HL-60 (cell line): Measurements from ENCODE around the gene SLIT1.

ENCODE experiments used
- DNase-seq, 2 experiments: peaks; one replicate each; pipeline ENCODE4 v3.0.0-alpha.2; 2010 to 2020; ENCODE audit warnings: low read depth in 1 of 2, low spot score in 1 of 2
- H3K27ac ChIP-seq: fragments of 250-450 bp; sonication (Bioruptor Pico); replicated peaks from 2 replicates; pipeline ENCODE4 v1.5.1; 2020; ENCODE audit warnings: mild to moderate bottlenecking, moderate library complexity
- H3K27me3 ChIP-seq: fragments of 250-450 bp; sonication (Bioruptor Pico); 2 replicates; pipeline ENCODE4 v1.5.1; 2021; ENCODE audit warnings: mild to moderate bottlenecking, moderate library complexity; ENCODE audit not compliant: insufficient read depth, poor library complexity, severe bottlenecking
- H3K4me3 ChIP-seq: replicated peaks from 2 replicates; pipeline ENCODE4 v1.5.1; 2011; ENCODE audit warnings: mild to moderate bottlenecking, control low read depth, low read length; ENCODE audit not compliant: insufficient read depth
- GABPA ChIP-seq: IDR thresholded peaks from 2 replicates; pipeline ENCODE4 v1.6.1; 2012; ENCODE audit warnings: low read depth
- POLR2AphosphoS5 ChIP-seq: IDR thresholded peaks from 2 replicates; pipeline ENCODE4 v1.6.1; 2012; ENCODE audit warnings: low read depth
- SPI1 ChIP-seq: IDR thresholded peaks from 2 replicates; pipeline ENCODE4 v1.6.1; 2012; ENCODE audit warnings: low read depth, mild to moderate bottlenecking, borderline replicate concordance
- TF ChIP-seq, protein P1 (sequence below): IDR thresholded peaks from one replicate; pipeline ENCODE4 v1.5.1; 2011; ENCODE audit warnings: low read length, control low read depth, inconsistent platforms; ENCODE audit not compliant: insufficient read depth
- TF ChIP-seq, protein P2 (sequence below): IDR thresholded peaks from 2 replicates; pipeline ENCODE4 v1.6.1; 2012; ENCODE audit warnings: low read depth; ENCODE audit not compliant: insufficient replicate concordance

Gene SLIT1

DNA sequence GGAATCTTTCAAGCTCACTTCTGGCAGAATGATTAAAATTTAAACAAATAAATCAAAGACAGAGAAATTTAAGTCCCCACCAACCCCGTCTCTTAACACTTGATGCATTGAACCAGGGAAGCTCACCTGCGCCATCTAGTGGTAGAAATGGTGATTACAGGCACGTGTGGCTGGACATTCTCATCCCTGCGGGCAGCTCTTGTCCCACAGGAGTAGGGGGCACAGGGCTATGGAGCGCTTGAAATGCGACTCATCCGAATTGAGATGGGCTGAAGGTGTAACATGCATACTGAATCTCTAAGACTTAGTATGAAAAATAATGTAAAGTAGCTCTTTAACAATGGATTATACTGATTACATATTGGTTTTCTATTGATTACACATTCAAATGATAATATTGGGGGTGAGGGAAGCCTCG is 24.8 kb upstream of the SLIT1 start:
- Histone ChIP-seq H3K27ac (no peak overlapping the region), H3K4me3 (no peak overlapping the region), H3K27me3 (no peaks in the 10 kb centered on the region)
- DNase-seq, result peak; percentile 34 to 63
- TF ChIP-seq, protein P1, sequence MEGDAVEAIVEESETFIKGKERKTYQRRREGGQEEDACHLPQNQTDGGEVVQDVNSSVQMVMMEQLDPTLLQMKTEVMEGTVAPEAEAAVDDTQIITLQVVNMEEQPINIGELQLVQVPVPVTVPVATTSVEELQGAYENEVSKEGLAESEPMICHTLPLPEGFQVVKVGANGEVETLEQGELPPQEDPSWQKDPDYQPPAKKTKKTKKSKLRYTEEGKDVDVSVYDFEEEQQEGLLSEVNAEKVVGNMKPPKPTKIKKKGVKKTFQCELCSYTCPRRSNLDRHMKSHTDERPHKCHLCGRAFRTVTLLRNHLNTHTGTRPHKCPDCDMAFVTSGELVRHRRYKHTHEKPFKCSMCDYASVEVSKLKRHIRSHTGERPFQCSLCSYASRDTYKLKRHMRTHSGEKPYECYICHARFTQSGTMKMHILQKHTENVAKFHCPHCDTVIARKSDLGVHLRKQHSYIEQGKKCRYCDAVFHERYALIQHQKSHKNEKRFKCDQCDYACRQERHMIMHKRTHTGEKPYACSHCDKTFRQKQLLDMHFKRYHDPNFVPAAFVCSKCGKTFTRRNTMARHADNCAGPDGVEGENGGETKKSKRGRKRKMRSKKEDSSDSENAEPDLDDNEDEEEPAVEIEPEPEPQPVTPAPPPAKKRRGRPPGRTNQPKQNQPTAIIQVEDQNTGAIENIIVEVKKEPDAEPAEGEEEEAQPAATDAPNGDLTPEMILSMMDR, result peak; percentile 95
- TF ChIP-seq SPI1, result no peak

DNA sequence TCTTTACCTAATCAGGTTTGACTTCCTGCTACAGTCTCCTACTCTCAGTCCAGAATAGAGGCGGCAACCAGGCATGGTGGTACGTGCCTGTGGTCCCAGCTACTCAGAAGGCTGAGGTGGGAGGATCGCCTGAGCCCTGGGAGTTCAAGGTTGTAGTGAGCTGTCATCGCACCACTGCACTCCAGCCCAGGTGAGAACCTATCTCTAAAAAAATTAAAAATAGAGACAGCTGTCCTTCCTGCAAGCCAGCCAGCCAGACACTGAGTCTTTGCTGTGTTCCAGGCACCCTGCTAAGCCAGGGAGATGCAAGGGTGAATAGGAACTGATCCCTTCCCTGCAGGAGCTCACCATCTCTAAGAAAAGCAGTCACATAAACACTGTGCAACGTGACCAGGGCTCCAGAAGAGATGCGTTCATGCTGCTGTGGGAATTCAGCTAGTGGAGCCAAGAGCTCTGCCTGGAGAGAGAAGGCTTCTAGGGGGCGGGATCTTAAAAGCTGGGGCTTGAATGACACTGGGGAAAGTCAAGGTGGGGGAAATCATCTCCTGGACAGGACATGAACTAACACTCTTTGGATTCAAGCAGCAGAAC is 22.1 kb upstream of the SLIT1 start:
- DNase-seq, result no peak
- H3K27ac ChIP-seq, result no peak overlapping the region
- no peaks in the 10 kb centered on the region for H3K27me3 ChIP-seq
- H3K4me3 ChIP-seq, result no peak overlapping the region
- TF ChIP-seq GABPA, result no peak

DNA sequence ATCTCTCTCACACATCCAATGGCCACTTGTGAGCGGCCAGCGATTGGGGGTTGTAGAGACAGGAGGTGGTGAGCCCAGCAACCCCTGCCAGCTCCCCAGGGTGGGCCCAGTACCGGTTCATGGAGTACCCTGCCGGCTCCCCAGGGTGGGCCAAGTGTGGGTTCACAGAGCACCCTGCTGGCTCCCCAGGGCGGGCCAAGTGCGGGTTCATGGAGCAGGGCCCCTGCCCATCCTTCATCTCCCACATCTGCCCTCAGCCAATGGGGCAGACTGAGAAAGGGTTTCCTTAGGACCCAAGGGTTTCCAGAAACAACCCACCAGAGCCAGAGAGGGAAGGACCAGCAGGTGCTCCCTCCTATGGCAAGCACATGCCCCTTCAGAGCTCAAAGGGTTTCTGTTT is 21.4 kb upstream of the SLIT1 start:
- TF ChIP-seq, protein P1, result no peak
- TF ChIP-seq GABPA, result no peak
- TF ChIP-seq POLR2AphosphoS5, result no peak
- TF ChIP-seq SPI1, result no peak
- TF ChIP-seq, protein P2, sequence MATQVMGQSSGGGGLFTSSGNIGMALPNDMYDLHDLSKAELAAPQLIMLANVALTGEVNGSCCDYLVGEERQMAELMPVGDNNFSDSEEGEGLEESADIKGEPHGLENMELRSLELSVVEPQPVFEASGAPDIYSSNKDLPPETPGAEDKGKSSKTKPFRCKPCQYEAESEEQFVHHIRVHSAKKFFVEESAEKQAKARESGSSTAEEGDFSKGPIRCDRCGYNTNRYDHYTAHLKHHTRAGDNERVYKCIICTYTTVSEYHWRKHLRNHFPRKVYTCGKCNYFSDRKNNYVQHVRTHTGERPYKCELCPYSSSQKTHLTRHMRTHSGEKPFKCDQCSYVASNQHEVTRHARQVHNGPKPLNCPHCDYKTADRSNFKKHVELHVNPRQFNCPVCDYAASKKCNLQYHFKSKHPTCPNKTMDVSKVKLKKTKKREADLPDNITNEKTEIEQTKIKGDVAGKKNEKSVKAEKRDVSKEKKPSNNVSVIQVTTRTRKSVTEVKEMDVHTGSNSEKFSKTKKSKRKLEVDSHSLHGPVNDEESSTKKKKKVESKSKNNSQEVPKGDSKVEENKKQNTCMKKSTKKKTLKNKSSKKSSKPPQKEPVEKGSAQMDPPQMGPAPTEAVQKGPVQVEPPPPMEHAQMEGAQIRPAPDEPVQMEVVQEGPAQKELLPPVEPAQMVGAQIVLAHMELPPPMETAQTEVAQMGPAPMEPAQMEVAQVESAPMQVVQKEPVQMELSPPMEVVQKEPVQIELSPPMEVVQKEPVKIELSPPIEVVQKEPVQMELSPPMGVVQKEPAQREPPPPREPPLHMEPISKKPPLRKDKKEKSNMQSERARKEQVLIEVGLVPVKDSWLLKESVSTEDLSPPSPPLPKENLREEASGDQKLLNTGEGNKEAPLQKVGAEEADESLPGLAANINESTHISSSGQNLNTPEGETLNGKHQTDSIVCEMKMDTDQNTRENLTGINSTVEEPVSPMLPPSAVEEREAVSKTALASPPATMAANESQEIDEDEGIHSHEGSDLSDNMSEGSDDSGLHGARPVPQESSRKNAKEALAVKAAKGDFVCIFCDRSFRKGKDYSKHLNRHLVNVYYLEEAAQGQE, result no peak
- no peak for DNase-seq
- Histone ChIP-seq H3K27ac (no peak overlapping the region), H3K4me3 (no peak overlapping the region), H3K27me3 (no peaks in the 10 kb centered on the region)

DNA sequence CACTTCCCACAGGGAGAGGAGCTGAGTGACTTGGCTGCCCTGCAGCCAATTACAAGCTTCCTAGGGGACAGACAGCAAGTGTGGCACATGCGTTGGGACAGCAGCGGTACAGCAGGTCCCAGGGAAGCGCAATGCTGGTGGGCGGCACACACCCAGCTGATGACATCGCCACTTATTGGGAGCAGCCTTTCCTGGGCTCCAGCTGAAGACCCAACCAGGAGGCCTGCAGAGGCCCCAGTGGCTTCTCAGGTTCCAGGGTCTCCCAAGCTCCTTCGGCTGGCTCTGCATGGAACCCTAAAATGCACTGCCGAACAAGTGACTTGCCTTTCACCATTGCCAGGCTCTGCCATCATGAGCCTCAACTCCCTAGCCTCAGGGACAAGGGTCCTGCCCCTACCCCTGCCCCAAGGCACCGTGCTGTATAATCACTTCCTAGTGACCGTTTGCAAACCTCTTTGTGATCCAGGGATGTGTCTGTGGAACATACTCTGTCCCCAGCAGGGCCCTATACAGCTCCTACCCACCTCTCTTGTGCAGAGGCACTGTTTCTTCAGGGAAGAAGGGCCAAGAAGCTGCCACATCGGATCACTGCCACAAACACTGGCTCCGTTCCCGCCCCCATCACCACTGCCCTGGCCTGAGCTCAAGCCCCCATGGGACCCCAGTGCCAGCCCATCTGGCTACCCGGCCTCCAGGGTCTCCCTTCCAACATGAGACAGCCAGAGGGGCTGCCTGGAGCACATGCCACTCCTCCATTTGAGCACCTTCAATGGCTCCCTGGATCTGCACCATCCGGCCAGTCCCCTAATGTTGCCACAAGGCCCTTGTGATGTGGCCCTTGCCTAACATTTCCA is 19.3 kb upstream of the SLIT1 start:
- H3K27me3 ChIP-seq, result peaks cover 5% of the 10 kb centered on the region
- no peak overlapping the region for H3K4me3 ChIP-seq
- no peak for DNase-seq
- H3K27ac ChIP-seq, result no peak overlapping the region
- TF ChIP-seq POLR2AphosphoS5 (no peak), SPI1 (no peak)
- TF ChIP-seq, protein P1, result no peak

DNA sequence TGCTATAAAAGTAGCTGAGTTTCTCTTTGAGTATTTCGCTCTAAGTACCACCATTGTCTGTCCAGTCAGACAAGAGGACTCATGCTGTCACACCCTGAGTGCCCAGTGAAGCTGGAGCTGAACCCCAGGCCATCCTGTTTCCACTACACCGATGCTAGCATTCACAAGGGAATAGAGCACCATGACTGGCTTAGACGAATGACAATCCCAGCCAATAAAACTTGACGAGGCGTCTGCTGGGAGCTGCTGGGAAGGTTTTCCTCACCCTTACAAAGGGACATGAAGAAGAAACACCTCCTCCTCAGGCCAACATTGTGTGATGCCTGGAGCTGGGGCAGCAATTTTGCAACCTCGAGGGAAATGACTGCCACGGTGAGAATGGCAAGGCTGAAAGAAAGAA is 17.5 kb upstream of the SLIT1 start:
- Histone ChIP-seq H3K4me3 (no peak overlapping the region), H3K27me3 (peaks cover 8% of the 10 kb centered on the region), H3K27ac (no peak overlapping the region)
- no peak for TF ChIP-seq SPI1
- no peak for TF ChIP-seq GABPA
- no peak for TF ChIP-seq POLR2AphosphoS5
- TF ChIP-seq, protein P2, result no peak
- TF ChIP-seq, protein P1, result no peak
- no peak for DNase-seq
